K562 (cell line): ENCODE data around the gene FIBP. TPM values are rescaled to one million over a fixed set of nuclear protein-coding genes. Genes with fewer than 3 reads are reported as not detected.

Source experiments
- ATF7 ChIP-seq: fragments of 450-650 bp; IDR thresholded peaks from 2 replicates; pipeline ENCODE4 v1.7.1; 2014; ENCODE audit warnings: mild to moderate bottlenecking, moderate library complexity
- CAMTA2 ChIP-seq: fragments of 250-450 bp; sonication (Bioruptor Pico); conservative IDR thresholded peaks from 2 replicates; pipeline ENCODE4 v1.5.1; 2022
- CBX2 ChIP-seq: fragments of 200-600 bp; sonication (generic); IDR thresholded peaks from one replicate; pipeline ENCODE4 v1.6.1; 2012; ENCODE audit warnings: mild to moderate bottlenecking, low read length, inconsistent platforms; ENCODE audit not compliant: insufficient read depth, poor library complexity, severe bottlenecking
- GABPA ChIP-seq: fragments of 200-800 bp; sonication (Bioruptor generic); conservative IDR thresholded peaks from 2 replicates; pipeline ENCODE4 v1.6.1; 2016; ENCODE audit warnings: low read depth, missing genetic modification characterization, missing compliant biosample characterization
- JUND ChIP-seq, 2 experiments: IDR thresholded peaks; 2 replicates in 1 of 2; 3 replicates in 1 of 2; pipeline ENCODE4 v1.6.1; 2011; ENCODE audit warnings: borderline replicate concordance in 2 of 2, low read depth in 2 of 2, low read length in 2 of 2, improper control_type of control experiment in 1 of 2, missing biosample characterization in 1 of 2, missing genetic modification characterization in 1 of 2, missing genetic modification reagents in 1 of 2
- MEF2A ChIP-seq: IDR thresholded peaks from 2 replicates; pipeline ENCODE4 v1.6.1; 2011; ENCODE audit warnings: low read depth, mild to moderate bottlenecking, low read length, moderate library complexity; ENCODE audit not compliant: control insufficient read depth
- NFE2L1 ChIP-seq: fragments of 450-650 bp; IDR thresholded peaks from 2 replicates; pipeline ENCODE4 v1.6.1; 2016; ENCODE audit warnings: missing genetic modification characterization, low read depth, mild to moderate bottlenecking, missing compliant biosample characterization, moderate library complexity, borderline replicate concordance
- RBM14 ChIP-seq: fragments of 200-400 bp; formaldehyde crosslinking; IDR thresholded peaks from 2 replicates; pipeline ENCODE4 v1.6.1; 2018; ENCODE audit warnings: low read depth, mild to moderate bottlenecking, low read length, moderate library complexity, borderline replicate concordance; ENCODE audit not compliant: insufficient read depth
- ZNF717 ChIP-seq: fragments of 250-450 bp; sonication (Bioruptor Pico); IDR thresholded peaks from 2 replicates; pipeline ENCODE4 v1.5.0; 2021
- ZNF778 ChIP-seq: fragments of 450-650 bp; formaldehyde crosslinking; IDR thresholded peaks from 2 replicates; pipeline ENCODE4 v1.4.0; 2020; ENCODE audit warnings: mild to moderate bottlenecking, moderate library complexity
- polyA plus RNA-seq, 8 experiments: library from polyadenylated mRNA; depleted of rRNA in 4 of 8; stranded (reverse) in 5 of 8; unstranded in 3 of 8; fragments of >200 nt; fragmentation: Nextera tagmentation in 2 of 8; fragmentation: Illumina TruSeq in 1 of 8; extraction: Ambion mirVana in 2 of 8; extraction: Trizol in 1 of 8; gene quantifications; 2 replicates each; pipeline versions ENCODE4 v1.2.1 to v1.2.3, GENCODE V29; 2011 to 2014; ENCODE audit warnings: inconsistent platforms in 1 of 8, missing spikeins in 1 of 8
- total RNA-seq, 7 experiments: library from RNA; depleted of rRNA in 6 of 7; stranded (reverse); fragments of >200 nt in 6 of 7; fragmentation: Illumina TruSeq in 2 of 7; extraction: Trizol in 2 of 7; gene quantifications; 2 replicates each; pipeline versions ENCODE4 v1.2.1 to v1.2.3, GENCODE V29; 2011 to 2021; ENCODE audit warnings: low replicate concordance in 1 of 7
- TF ChIP-seq, protein P1 (sequence below), 2 experiments: fragments of 150-350 bp in 1 of 2; IDR thresholded peaks; 2 replicates each; pipeline ENCODE4 v1.6.1; 2012 to 2016; ENCODE audit warnings: low read depth in 2 of 2, low read length in 2 of 2, mild to moderate bottlenecking in 1 of 2, moderate library complexity in 1 of 2
- TF ChIP-seq, protein P2 (sequence below), 2 experiments: fragments of 200-800 bp in 1 of 2; sonication (Bioruptor generic) in 1 of 2; sonication (generic) in 1 of 2; formaldehyde crosslinking in 1 of 2; IDR thresholded peaks in 1 of 2; conservative IDR thresholded peaks in 1 of 2; 2 replicates each; pipeline versions ENCODE4 v1.5.0 to v1.6.1; 2016 to 2020; ENCODE audit warnings: missing compliant biosample characterization in 1 of 2, missing genetic modification characterization in 1 of 2, missing genetic modification reagents in 1 of 2
- TF ChIP-seq, protein P3 (sequence below), 2 experiments: fragments of 450-650 bp in 1 of 2; sonication (generic) in 1 of 2; formaldehyde crosslinking; conservative IDR thresholded peaks; 2 replicates each; pipeline versions ENCODE4 v1.4.0 to v1.8.1; 2020 to 2022; ENCODE audit warnings: mild to moderate bottlenecking in 1 of 2, missing genetic modification reagents in 1 of 2
- TF ChIP-seq, protein P4 (sequence below): IDR thresholded peaks from 2 replicates; pipeline ENCODE4 v1.6.1; 2014; ENCODE audit warnings: antibody characterized with exemption
- TF ChIP-seq, protein P5 (sequence below): fragments of 450-650 bp; conservative IDR thresholded peaks from 2 replicates; pipeline ENCODE4 v1.6.1; 2016; ENCODE audit warnings: missing genetic modification characterization, low read depth, mild to moderate bottlenecking, missing compliant biosample characterization, moderate library complexity

FIBP gene
- total and polyA plus RNA-seq, 9 of the 15 experiments (the other 6 are each of a cell fraction or from before 2014, with no cell fraction given) = 41.2 to 79.2 (median 48.6) TPM

DNA sequence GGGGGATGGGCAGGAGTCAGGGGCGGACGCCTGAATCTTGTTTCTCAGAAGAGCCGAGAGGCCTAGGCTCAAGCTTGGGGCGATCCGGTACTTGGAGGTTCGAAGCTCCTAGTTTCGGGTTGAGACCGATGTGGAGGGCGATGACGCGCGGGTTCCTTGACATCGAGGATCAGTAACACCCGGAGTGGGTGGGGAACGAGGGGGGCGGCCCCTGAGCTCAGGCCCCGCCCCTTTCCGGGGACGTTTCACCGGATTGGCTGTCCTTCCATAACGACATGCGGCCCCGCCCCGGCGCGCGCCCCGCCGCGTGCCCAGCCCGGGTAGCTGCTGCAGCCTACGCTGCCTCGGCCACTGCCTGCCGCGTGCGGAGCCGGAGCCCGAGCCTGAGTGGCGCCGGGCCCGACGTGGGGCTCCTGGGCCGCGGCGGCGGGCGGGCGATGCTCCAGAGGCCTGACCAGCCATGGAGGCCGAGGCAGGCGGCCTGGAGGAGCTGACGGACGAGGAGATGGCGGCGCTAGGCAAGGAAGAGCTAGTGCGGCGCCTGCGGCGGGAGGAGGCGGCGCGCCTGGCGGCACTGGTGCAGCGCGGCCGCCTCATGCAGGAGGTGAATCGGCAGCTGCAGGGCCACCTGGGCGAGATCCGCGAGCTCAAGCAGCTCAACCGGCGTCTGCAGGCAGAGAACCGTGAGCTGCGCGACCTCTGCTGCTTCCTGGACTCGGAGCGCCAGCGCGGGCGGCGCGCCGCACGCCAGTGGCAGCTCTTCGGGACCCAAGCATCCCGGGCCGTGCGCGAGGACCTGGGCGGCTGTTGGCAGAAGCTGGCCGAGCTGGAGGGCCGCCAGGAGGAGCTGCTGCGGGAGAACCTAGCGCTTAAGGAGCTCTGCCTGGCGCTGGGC, 2.3 kb upstream of the FIBP start, which contains the start of gene CCDC85B (continued):
- TF ChIP-seq GABPA (no peak; the same call in 1 of the 2 replicates), RBM14 (peak; percentile 43; the same call in 1 of the 2 replicates), JUND (IDR thresholded peaks at IDR 0.05; ENCODE audit: borderline replicate concordance, low read depth, low read length) (peak; percentile 48; the same call in 1 of the 2 replicates), JUND (tag; IDR thresholded peaks at IDR 0.05; ENCODE audit: borderline replicate concordance, low read depth, low read length) (peak; percentile 22; the same call in 1 of the 3 replicates), MEF2A (no peak), CBX2 (no peak), CAMTA2 (CRISPR knock-in tag) (peak; percentile 83; the same call in 1 of the 2 replicates), NFE2L1 (tag) (no peak), ATF7 (peak; percentile 76), ZNF717 (CRISPR knock-in tag) (no peak), ZNF778 (CRISPR knock-in tag) (no peak)
- TF ChIP-seq, protein P1, sequence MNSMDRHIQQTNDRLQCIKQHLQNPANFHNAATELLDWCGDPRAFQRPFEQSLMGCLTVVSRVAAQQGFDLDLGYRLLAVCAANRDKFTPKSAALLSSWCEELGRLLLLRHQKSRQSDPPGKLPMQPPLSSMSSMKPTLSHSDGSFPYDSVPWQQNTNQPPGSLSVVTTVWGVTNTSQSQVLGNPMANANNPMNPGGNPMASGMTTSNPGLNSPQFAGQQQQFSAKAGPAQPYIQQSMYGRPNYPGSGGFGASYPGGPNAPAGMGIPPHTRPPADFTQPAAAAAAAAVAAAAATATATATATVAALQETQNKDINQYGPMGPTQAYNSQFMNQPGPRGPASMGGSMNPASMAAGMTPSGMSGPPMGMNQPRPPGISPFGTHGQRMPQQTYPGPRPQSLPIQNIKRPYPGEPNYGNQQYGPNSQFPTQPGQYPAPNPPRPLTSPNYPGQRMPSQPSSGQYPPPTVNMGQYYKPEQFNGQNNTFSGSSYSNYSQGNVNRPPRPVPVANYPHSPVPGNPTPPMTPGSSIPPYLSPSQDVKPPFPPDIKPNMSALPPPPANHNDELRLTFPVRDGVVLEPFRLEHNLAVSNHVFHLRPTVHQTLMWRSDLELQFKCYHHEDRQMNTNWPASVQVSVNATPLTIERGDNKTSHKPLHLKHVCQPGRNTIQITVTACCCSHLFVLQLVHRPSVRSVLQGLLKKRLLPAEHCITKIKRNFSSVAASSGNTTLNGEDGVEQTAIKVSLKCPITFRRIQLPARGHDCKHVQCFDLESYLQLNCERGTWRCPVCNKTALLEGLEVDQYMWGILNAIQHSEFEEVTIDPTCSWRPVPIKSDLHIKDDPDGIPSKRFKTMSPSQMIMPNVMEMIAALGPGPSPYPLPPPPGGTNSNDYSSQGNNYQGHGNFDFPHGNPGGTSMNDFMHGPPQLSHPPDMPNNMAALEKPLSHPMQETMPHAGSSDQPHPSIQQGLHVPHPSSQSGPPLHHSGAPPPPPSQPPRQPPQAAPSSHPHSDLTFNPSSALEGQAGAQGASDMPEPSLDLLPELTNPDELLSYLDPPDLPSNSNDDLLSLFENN (IDR thresholded peaks at IDR 0.05; ENCODE audit: low read depth in 2 of 2, low read length in 2 of 2) = no peak
- TF ChIP-seq, protein P2, sequence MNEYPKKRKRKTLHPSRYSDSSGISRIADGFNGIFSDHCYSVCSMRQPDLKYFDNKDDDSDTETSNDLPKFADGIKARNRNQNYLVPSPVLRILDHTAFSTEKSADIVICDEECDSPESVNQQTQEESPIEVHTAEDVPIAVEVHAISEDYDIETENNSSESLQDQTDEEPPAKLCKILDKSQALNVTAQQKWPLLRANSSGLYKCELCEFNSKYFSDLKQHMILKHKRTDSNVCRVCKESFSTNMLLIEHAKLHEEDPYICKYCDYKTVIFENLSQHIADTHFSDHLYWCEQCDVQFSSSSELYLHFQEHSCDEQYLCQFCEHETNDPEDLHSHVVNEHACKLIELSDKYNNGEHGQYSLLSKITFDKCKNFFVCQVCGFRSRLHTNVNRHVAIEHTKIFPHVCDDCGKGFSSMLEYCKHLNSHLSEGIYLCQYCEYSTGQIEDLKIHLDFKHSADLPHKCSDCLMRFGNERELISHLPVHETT (CRISPR knock-in tag; conservative IDR thresholded peaks at IDR 0.05 in 1 of 2, IDR thresholded peaks at IDR 0.05 in 1 of 2) = peak in 1 of 2 experiments; percentile 75; a peak in 2 of 4 replicates
- TF ChIP-seq, protein P3, sequence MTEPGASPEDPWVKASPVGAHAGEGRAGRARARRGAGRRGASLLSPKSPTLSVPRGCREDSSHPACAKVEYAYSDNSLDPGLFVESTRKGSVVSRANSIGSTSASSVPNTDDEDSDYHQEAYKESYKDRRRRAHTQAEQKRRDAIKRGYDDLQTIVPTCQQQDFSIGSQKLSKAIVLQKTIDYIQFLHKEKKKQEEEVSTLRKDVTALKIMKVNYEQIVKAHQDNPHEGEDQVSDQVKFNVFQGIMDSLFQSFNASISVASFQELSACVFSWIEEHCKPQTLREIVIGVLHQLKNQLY (CRISPR knock-in tag; conservative IDR thresholded peaks at IDR 0.05) = no peak
- TF ChIP-seq, protein P4, sequence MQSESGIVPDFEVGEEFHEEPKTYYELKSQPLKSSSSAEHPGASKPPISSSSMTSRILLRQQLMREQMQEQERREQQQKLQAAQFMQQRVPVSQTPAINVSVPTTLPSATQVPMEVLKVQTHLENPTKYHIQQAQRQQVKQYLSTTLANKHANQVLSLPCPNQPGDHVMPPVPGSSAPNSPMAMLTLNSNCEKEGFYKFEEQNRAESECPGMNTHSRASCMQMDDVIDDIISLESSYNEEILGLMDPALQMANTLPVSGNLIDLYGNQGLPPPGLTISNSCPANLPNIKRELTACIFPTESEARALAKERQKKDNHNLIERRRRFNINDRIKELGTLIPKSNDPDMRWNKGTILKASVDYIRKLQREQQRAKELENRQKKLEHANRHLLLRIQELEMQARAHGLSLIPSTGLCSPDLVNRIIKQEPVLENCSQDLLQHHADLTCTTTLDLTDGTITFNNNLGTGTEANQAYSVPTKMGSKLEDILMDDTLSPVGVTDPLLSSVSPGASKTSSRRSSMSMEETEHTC = no peak
- TF ChIP-seq, protein P5, sequence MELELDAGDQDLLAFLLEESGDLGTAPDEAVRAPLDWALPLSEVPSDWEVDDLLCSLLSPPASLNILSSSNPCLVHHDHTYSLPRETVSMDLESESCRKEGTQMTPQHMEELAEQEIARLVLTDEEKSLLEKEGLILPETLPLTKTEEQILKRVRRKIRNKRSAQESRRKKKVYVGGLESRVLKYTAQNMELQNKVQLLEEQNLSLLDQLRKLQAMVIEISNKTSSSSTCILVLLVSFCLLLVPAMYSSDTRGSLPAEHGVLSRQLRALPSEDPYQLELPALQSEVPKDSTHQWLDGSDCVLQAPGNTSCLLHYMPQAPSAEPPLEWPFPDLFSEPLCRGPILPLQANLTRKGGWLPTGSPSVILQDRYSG (tag) = no peak
